Measurements from ENCODE around the gene ZNF672.
"Not testable (repeated sequence)": the region's sequence is repeated elsewhere in the genome, so short reads cannot be mapped to it uniquely, and the experiment has no call there.

Gene ZNF672

GRCh38 chr1:248818505-248819374 is 19.3 kb upstream of the ZNF672 start:
- Histone ChIP-seq H3K27me3 (ENCODE audit: low read depth) (no peaks in the 10 kb centered on the region), H3K36me3 (replicated peaks) (peaks cover 39% of the 10 kb centered on the region), H3K9me3 (no peaks in the 10 kb centered on the region), H3K4me1 (no peaks in the 10 kb centered on the region), H3K4me3 (no peak overlapping the region)
- in situ Hi-C loops (cut with MboI; ENCODE audit: low sequenced_read_pairs): no loop called here
- DNase-seq (ENCODE audit: low spot score in 2 of 2): no peak

- H3K4me1 ChIP-seq: no peaks in the 10 kb centered on the region; the same call in 1 of the 2 replicates
- H3K4me3 ChIP-seq: no peak overlapping the region
- in situ Hi-C loops (cut with MboI; ENCODE audit: low sequenced_read_pairs): no loop called here
- no peaks in the 10 kb centered on the region for H3K9me3 ChIP-seq
- no peaks in the 10 kb centered on the region for H3K27me3 ChIP-seq (ENCODE audit: low read depth)
- DNase-seq (ENCODE audit: low spot score in 2 of 2): no peak
- peaks cover 32% of the 10 kb centered on the region for H3K36me3 ChIP-seq (replicated peaks)
Measured at GRCh38 chr1:248820041-248820585, 17.9 kb upstream of the ZNF672 start.

GRCh38 chr1:248821101-248821500 is 16.9 kb upstream of the ZNF672 start:
- in situ Hi-C loops (cut with MboI; ENCODE audit: low sequenced_read_pairs): no loop called here
- no peak overlapping the region for H3K4me3 ChIP-seq
- no peaks in the 10 kb centered on the region; the same call in 1 of the 2 replicates for H3K4me1 ChIP-seq
- no peak for DNase-seq (ENCODE audit: low spot score in 2 of 2)
- no peaks in the 10 kb centered on the region for H3K9me3 ChIP-seq
- H3K36me3 ChIP-seq (replicated peaks): peaks cover 30% of the 10 kb centered on the region
- H3K27me3 ChIP-seq (ENCODE audit: low read depth): no peaks in the 10 kb centered on the region

GRCh38 chr1:248821641-248822040 is 16.4 kb upstream of the ZNF672 start:
- H3K9me3 ChIP-seq: no peaks in the 10 kb centered on the region
- H3K4me3 ChIP-seq: no peak overlapping the region

GRCh38 chr1:248822148-248823032 is 15.6 kb upstream of the ZNF672 start:
- in situ Hi-C loops (cut with MboI; ENCODE audit: low sequenced_read_pairs): no loop called here
- Histone ChIP-seq H3K4me1 (peaks cover 5% of the 10 kb centered on the region), H3K4me3 (no peak overlapping the region), H3K36me3 (replicated peaks) (peaks cover 26% of the 10 kb centered on the region), H3K27me3 (ENCODE audit: low read depth) (no peaks in the 10 kb centered on the region), H3K9me3 (no peaks in the 10 kb centered on the region)
- no peak for DNase-seq (ENCODE audit: low spot score in 2 of 2)

More at GRCh38 chr1:248821641-248822040, 16.4 kb upstream of the ZNF672 start:
- in situ Hi-C loops (cut with MboI; ENCODE audit: low sequenced_read_pairs): no loop called here
- H3K4me1 ChIP-seq: peaks cover under 1% of the 10 kb centered on the region
- H3K27me3 ChIP-seq (ENCODE audit: low read depth): no peaks in the 10 kb centered on the region
- DNase-seq (ENCODE audit: low spot score in 2 of 2): no peak
- H3K36me3 ChIP-seq (replicated peaks): peaks cover 26% of the 10 kb centered on the region

GRCh38 chr1:248823517-248824001 is 14.5 kb upstream of the ZNF672 start:
- Histone ChIP-seq H3K4me1 (peaks cover 5% of the 10 kb centered on the region), H3K9me3 (no peaks in the 10 kb centered on the region), H3K27me3 (ENCODE audit: low read depth) (no peaks in the 10 kb centered on the region), H3K36me3 (replicated peaks) (peaks cover 26% of the 10 kb centered on the region), H3K4me3 (no peak overlapping the region)
- in situ Hi-C loops (cut with MboI; ENCODE audit: low sequenced_read_pairs): no loop called here
- DNase-seq (ENCODE audit: low spot score in 2 of 2): no peak

- Histone ChIP-seq H3K4me3 (no peak overlapping the region), H3K27me3 (ENCODE audit: low read depth) (no peaks in the 10 kb centered on the region), H3K4me1 (peaks cover 5% of the 10 kb centered on the region), H3K9me3 (no peaks in the 10 kb centered on the region), H3K36me3 (replicated peaks) (peaks cover 26% of the 10 kb centered on the region)
- in situ Hi-C loops (cut with MboI; ENCODE audit: low sequenced_read_pairs): no loop called here
- no peak for DNase-seq (ENCODE audit: low spot score in 2 of 2)
Measured at GRCh38 chr1:248824301-248824700, 13.7 kb upstream of the ZNF672 start.

- peaks cover 5% of the 10 kb centered on the region for H3K4me1 ChIP-seq
- H3K36me3 ChIP-seq (replicated peaks): peaks cover 26% of the 10 kb centered on the region
- DNase-seq (ENCODE audit: low spot score in 2 of 2): no peak
- H3K27me3 ChIP-seq (ENCODE audit: low read depth): no peaks in the 10 kb centered on the region
- in situ Hi-C loops (cut with MboI; ENCODE audit: low sequenced_read_pairs): no loop called here
- H3K4me3 ChIP-seq: peak overlapping the region; percentile 83
- H3K9me3 ChIP-seq: no peaks in the 10 kb centered on the region
Measured at GRCh38 chr1:248824701-248825100, 13.3 kb upstream of the ZNF672 start.

- peaks cover 5% of the 10 kb centered on the region for H3K4me1 ChIP-seq
- no peak for DNase-seq (ENCODE audit: low spot score in 2 of 2)
- in situ Hi-C loops (cut with MboI; ENCODE audit: low sequenced_read_pairs): no loop called here
Measured at GRCh38 chr1:248825136-248825535, 12.9 kb upstream of the ZNF672 start.

GRCh38 chr1:248825573-248825908 is 12.5 kb upstream of the ZNF672 start:
- DNase-seq (ENCODE audit: low spot score in 2 of 2): no peak
- Histone ChIP-seq H3K4me3 (peak overlapping the region; percentile 83), H3K36me3 (replicated peaks) (peaks cover 21% of the 10 kb centered on the region), H3K4me1 (peaks cover 5% of the 10 kb centered on the region), H3K27me3 (ENCODE audit: low read depth) (no peaks in the 10 kb centered on the region), H3K9me3 (no peaks in the 10 kb centered on the region)
- in situ Hi-C loops (cut with MboI; ENCODE audit: low sequenced_read_pairs): no loop called here

More at GRCh38 chr1:248825136-248825535, 12.9 kb upstream of the ZNF672 start:
- Histone ChIP-seq H3K4me3 (peak overlapping the region; percentile 83), H3K9me3 (no peaks in the 10 kb centered on the region), H3K36me3 (replicated peaks) (peaks cover 25% of the 10 kb centered on the region), H3K27me3 (ENCODE audit: low read depth) (no peaks in the 10 kb centered on the region)

- H3K36me3 ChIP-seq (replicated peaks): peaks cover 15% of the 10 kb centered on the region
- H3K9me3 ChIP-seq: no peaks in the 10 kb centered on the region
- no peaks in the 10 kb centered on the region for H3K27me3 ChIP-seq (ENCODE audit: low read depth)
- peak; percentile 92 to 93 for DNase-seq (ENCODE audit: low spot score in 2 of 2)
- peak within 1 kb of the TSS; percentile 83 for H3K4me3 ChIP-seq
- in situ Hi-C loops (cut with MboI; ENCODE audit: low sequenced_read_pairs): no loop called here
- H3K4me1 ChIP-seq: peaks cover 5% of the 10 kb centered on the region
Measured at GRCh38 chr1:248825909-248826760, 11.9 kb upstream of the ZNF672 start, which contains the start of gene SH3BP5L. SH3BP5L (minus strand) TSS chr1:248825915; CDS start chr1:248824935, 980 bp downstream.

GRCh38 chr1:248828845-248829244 is 9.2 kb upstream of the ZNF672 start:
- peaks cover 4% of the 10 kb centered on the region; the same call in 1 of the 2 replicates for H3K27me3 ChIP-seq (ENCODE audit: low read depth)
- peaks cover 4% of the 10 kb centered on the region; the same call in 1 of the 2 replicates for H3K36me3 ChIP-seq (replicated peaks)
- no peaks in the 10 kb centered on the region for H3K9me3 ChIP-seq
- H3K4me1 ChIP-seq: peaks cover 5% of the 10 kb centered on the region
- in situ Hi-C loops (cut with MboI; ENCODE audit: low sequenced_read_pairs): no loop called here
- H3K4me3 ChIP-seq: no peak overlapping the region
- DNase-seq (ENCODE audit: low spot score in 2 of 2): no peak

GRCh38 chr1:248830718-248831017 is 7.4 kb upstream of the ZNF672 start:
- DNase-seq (ENCODE audit: low spot score in 2 of 2); H3K36me3 ChIP-seq (replicated peaks); H3K9me3 ChIP-seq; H3K27me3 ChIP-seq (ENCODE audit: low read depth); in situ Hi-C loops (cut with MboI; ENCODE audit: low sequenced_read_pairs); H3K4me1 ChIP-seq; H3K4me3 ChIP-seq: not testable (repeated sequence)
